ENCODE measurements around the gene GPRASP2.
"Not testable (repeated sequence)": the region's sequence is repeated elsewhere in the genome, so short reads cannot be mapped to it uniquely, and the experiment has no call there.

The GPRASP2 gene

DNA sequence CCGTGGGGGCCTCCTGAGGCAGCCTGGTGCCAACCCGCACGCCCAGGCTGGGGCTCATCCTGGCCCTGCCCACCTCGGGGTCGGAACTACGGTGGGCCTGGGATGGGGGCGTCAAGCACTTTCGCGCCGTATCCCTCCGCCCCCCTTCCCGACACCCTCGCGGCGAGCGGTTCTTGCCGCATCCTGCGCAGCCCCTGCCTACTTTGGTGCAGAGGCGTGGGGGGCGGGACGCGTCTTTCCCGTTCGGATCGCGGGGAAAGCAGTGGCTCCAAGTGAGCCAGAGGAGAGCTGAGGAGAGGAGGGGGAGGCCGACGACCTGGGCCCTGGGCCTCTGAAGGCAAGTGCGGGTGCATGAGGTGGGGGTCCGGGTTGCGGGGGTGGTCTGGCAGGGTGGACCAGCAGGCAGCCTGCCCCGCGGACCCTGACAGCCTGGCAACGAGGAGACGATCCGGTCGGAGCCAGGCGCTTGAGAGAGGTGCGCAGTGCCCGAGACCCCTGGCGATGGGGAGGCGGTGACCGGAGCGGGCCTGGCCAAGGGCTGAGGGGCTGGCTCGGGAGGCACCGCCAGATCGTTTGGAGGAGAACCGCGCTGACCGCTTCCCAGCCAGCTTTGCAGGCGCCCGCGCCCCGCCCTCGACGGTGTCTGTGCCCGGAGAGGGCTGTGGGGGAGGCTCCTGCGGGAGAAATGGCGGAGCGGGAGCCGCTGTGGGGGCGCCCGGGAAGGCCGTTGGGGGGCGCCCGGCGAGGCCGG is at the start of gene GPRASP2:
Gene GPRASP2 (plus strand): TSS at position 233 of the 751 bp plus-strand sequence. CDS start 2,422 bp downstream, outside the sequence.
- no peak for DNase-seq

DNA sequence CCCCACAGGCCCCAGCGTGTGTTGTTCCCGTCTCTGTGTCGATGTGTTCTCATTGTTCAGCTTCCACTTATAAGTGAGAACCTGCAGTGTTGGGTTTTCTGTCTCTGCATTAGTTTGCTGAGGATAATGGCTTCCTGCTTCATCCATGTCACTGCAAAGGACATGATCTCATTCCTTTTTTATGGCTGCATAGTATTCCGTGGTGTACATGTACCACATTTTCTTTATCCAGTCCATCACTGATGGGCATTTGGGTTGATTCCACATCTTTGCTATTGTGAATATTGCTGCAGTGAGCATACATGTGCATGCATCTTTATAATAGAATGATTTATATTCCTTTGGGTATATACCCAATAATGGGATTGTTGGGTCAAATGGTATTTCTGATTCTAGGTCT is 48.4 kb upstream of the GPRASP2 start:
- DNase-seq: not testable (repeated sequence)

DNA sequence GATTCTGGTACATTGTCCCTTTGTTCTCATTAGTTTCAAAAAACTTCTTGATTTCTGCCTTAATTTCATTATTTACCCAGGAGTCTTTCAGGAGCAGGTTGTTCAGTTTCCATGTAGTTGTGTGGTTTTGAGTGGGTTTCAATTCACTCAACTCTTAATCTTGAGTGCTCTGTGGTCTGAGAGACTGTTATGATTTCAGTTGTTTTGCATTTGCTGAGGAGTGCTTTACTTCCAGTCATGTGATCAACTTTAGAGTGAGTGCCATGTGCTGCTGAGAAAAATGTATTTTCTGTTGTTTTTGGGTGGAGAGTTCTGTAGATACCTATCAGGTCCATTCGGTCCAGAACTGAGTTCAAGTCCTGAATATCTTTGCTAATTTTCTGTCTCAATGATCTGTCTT is 45.2 kb upstream of the GPRASP2 start:
- not testable (repeated sequence) for DNase-seq

DNA sequence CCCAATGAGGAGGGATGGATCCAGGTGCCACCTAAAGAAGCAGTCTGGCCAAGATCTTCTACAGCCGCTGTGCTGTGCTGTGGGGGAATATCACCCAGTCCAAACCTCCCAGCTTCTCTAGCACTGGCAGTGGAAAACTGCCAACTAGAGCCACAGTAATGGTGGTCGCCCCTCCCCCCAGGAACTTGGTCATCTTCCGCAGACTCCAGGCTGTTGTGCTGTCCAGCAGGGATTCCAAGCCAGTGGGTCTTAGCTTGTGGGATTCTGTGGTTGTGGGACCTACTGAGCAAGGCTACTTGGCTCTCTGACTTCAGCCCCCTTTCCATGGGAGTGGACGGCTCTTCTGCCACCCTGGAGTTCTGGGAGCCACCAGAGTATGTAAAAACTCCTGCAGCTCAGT is 42.7 kb upstream of the GPRASP2 start:
- no peak for DNase-seq

DNA sequence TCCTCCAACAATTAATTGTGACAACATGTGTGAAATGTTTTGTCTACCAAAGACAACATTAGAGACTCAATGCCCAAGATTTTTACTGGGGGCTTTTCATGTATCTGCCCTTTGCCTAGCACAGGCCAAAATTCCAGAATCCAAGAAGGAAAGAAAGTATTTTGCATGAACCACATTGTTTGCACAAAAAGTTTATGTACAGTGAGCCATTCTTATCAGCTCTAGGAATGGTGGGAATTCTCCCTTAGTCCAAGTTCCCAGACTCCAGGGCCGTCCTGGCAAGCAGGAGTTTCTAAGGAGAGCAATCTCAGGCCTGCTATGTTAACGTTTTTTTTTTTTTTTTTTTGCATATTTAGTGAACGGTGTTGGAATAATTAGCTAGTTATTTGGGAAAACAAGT is 39.4 kb upstream of the GPRASP2 start:
- DNase-seq: no peak

DNA sequence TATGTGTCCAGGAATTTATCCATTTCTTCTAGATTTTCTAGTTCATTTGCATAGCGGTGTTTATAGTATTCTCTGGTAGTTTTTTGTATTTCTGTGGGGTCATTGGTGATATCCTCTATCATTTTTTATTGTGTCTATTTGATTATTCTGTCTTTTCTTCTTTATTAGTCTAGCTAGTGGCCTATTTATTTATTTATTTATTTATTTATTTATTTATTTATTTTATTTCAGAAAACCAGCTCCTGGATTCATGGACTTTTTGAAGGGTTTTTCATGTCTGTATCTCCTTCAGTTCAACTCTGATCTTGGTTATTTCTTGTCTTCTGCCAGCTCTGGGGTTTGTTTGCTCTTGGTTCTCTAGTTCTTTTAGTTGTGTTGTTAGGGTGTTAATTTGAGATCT is 34.8 kb upstream of the GPRASP2 start:
- not testable (repeated sequence) for DNase-seq

DNA sequence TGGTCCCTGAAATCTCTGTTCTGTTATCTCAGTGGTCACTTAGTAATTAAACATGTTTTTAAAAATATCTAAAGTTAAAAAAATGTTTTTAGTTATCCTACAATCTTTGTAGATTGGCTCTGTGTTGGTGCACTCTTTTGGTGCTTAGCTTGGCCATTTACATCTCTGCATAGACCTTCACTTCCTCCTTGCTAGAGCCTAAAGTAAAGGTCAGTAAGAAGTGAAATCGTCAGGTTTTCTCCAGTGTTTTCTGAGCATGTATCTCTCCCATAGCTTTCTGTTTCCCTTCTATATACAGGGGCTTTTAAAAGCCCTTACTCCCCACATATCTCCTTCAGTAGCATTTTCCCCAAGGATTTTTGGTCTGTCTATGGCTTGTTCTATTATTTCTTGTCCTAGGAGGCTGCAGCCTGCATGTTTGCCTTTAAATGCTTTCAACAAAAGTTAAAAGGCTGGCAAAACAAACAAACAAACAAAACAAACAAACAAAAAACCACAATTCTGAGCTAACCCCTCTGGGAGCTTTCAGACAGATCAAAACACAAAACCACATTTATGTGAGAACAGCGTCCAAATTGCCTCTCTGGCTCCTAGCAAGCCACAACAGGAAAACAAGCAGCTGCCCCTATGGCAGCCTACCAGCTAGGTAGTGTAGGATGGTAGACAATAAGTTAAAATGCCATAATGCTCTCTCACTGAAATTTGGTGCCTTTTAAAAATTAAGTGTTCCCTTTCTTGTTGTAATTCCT is 27.3 kb upstream of the GPRASP2 start:
- DNase-seq: no peak

DNA sequence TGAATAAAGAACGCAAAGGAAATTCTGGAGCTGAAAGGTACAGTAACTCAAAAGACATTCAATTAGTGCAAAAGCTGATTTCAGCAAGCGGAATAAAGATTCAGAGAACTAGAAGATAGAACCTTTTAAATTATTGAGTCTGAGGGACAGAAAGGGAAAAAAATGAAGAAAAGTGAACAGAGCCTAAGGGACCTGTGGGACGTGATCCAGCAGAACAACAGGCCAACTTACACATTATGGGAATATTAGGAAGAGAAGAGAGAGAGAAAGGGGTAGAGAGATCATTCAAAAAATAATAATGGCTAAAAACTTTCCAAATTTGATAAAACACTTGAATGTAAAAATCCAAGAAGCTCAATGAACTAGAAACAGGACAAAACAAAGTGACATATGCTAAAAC is 17.5 kb upstream of the GPRASP2 start:
- no peak for DNase-seq

DNA sequence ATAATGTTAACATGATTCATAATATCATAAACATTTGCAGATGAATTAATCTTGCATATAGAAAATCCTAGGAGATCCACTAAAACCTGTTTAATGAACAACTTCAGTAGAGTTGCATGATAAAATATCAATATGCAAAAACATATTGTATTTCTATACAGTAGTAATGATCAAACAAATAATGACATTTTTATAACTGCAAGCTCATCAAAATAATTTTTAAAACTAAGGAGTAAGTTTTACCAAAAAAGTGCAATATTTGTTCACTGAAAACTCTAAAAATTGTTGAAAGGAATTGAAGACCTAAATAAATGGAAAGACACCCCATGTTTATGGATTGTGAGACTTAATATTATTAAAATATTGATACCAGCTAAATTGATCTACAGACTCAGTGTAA is 15.9 kb upstream of the GPRASP2 start:
- DNase-seq: no peak

DNA sequence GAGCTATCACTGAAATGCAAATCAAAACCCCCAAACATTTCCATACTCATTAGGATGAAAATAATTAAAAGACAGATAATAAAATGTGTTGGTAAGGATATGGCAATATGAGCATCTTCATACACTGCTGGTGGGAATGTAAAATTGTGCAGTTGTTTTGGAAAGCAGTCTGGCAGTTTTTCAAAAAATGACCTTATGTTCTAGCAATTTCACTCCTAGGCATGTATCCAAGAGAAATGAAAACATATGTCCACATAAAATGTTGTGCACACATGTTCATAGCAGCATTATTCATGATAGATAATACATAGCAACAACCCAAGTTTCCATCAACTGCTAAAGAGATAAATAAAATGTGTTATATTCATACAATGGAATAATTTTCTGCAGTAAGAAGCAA is 14.8 kb upstream of the GPRASP2 start:
- DNase-seq: no peak

DNA sequence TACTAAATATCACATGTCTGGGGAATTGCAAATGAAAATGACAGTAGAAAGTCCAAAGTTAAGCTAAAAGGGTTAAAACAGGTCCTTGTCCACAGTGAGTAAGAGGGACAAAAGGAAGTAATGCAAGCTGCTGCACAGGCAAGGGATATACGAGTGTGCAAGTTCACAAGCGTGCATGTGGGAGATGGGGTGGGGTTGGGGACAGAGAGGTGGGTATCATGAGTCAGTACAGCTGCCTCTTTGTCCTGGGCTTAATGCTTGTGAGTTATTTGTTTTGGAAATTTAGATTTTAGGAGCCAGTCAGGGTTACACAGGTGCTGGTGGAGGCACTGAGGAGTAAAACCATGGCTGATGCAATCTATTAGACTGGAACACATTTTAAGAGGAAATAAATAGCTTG is 3.3 kb upstream of the GPRASP2 start:
- DNase-seq: no peak

DNA sequence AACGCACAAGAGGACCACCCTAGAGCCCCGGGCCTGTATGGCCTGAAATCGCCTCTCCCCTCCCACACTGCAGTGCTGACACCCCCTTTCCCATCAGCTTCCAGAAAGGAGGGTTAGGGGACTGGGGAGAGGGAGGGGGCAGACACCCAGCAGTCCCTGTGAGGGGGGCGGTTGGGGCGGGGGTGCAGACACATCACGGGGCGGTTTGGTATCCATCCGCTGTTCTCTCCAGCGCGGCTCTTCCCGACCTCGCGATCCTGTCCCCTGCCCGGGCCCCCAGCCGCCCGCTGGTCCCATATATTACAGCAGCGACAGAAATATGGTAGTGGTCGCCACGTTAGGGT is 404 bp upstream of the GPRASP2 start:
- DNase-seq: no peak

DNA sequence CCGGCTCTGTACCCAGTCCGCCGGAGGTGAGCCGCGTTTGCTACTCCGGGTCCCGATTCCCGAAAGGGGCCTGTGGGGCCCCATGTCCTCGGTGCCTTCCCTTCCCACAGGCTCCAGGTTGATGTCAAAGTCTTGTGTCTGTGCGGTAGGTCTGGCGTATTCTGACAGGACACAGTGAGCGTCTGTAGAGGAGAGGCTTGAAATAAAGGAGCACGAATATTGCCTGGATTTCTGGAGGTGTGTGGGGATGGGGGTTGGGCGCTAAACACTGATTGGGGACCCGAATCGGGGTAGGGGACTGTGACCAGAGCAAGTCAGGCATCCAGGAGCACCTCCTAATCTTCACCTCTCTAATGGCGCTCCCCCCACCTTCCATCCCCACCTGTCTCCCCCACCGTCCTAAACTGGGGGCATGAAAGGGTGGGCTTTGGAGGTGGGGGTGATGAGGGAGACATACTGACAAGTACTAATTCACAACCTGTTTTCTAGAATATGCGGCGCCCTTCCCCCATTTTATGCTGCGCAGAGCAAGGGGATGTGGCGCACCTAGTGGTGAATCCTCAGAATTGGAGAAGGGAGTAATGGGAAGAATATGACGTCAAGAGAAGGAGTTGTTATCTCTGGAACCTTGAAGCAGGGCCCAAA is 855 bp downstream of the GPRASP2 start:
- DNase-seq: no peak

DNA sequence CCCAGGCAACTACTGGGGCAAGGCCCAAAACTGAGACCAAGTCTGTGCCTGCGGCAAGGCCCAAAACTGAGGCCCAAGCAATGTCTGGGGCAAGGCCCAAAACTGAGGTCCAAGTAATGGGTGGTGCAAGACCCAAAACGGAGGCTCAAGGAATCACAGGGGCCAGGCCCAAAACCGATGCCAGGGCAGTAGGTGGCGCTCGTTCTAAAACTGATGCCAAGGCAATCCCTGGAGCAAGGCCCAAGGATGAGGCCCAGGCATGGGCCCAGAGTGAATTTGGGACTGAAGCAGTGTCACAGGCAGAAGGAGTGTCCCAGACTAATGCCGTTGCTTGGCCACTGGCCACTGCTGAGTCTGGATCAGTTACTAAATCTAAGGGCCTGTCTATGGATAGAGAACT is 2.7 kb downstream of the GPRASP2 start:
- DNase-seq: no peak

DNA sequence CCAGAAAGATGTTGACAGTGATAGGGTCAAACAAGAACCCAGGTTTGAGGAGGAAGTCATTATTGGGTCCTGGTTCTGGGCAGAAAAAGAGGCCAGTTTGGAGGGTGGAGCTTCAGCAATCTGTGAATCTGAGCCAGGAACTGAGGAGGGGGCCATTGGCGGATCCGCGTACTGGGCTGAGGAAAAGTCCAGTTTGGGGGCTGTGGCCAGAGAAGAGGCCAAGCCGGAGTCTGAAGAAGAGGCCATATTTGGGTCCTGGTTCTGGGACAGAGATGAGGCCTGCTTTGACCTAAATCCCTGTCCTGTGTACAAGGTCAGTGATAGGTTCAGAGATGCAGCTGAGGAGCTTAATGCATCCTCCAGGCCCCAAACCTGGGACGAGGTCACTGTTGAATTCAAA is 3.7 kb downstream of the GPRASP2 start:
- no peak for DNase-seq

DNA sequence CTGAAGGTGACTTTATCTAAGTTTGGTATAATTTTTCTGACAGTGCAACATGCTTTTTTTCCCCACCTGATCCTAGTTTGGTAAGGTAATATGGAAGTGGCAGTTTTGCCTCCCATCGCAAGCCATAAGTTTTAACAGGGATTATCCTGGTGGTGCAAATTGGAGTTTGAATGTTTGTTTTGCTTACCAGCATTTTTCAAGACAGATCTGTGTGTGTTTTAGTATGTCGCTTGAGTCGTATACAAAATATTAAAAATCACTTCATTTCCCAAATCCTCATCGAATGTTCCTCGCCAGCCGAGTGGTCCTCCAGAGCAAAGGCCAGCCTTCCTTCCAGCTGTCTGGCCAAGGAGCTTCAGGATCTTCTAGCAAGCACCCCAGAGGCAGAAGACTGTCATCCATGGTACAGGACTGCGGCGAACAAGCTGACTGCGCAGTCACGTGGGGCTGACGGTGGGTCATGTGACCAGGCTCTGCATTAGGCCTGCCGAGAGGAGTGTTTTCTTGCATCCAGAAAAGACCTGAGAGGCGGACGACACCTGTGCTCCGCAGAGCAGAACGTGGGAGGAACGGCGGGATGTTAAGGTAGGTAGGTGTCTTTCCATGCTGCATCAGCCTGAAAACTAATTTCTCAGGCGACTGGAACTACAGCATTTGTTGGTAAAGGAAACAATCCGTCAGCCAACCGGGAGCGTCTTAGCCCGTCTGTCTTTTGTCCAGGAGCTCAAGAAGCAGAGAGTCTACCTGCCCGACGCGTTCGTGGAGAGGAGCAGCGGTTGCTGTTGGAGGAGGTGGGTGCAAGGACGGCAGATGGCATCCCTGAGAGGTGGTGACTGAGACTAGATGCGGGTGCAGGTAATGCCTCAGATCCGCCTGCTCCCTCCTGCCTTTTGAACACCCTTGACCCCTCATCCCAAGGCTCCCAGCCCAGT is 8.3 kb downstream of the GPRASP2 start, which contains the start of gene GPRASP3:
Gene GPRASP3 (plus strand): TSS at position 507 of the 932 bp plus-strand sequence. CDS start 28,253 bp downstream, outside the sequence.
- DNase-seq: peak; percentile 63 to 65

DNA sequence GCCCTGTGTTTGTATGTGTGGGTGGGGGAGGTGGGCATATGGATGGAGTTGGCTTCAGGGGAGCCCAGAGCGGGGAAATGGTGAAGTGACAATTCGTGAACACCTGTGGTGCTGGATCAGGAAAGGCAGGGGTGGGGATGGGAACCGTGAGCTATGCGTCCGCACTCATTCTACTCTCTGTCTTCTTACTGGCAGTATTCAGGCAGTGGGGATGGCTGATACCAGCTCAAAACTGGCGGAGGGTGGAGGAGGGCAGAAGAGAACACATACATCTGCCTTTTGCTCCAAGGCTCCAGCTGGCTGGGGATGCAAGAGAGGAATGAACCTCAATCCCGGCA is 8.9 kb downstream of the GPRASP2 start:
- DNase-seq: not testable (repeated sequence)

DNA sequence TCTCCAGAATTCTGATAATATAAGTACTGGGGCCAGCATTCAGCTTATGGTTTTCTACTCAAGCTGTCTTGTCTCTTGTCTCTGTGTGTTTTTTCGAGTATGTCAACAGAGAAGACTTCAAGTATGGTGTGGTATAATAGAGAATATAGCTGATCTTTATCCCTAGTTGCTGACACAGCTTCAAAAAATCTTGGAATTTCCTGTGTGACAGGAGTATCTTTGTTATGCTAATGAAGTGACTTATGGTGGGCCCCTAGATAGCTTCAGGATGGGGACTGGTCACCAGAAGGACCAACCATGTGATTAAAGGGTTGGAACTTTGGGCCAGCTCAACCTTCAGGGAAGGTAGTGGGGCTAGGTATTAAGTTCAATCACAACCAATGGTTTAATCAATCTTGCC is 11.2 kb downstream of the GPRASP2 start:
- DNase-seq: no peak

DNA sequence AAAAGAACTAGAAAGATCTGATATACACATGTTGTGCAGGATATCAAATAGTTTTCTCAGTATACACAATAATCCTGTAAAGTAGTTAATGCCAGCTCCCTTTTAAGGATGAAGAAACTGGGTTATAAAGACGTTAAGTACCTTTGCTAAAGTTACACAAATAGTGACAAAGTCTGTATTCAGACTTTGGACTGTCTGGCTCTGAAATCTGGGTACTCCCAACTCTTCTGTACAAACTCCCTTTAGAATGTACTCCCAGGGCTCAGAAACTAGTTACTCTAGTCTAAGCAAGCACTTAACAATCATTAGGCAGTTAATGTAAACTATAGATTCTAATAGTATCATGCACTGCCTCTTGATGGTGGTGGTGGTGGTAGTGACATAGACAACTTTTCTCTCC is 15.5 kb downstream of the GPRASP2 start:
- no peak for DNase-seq

DNA sequence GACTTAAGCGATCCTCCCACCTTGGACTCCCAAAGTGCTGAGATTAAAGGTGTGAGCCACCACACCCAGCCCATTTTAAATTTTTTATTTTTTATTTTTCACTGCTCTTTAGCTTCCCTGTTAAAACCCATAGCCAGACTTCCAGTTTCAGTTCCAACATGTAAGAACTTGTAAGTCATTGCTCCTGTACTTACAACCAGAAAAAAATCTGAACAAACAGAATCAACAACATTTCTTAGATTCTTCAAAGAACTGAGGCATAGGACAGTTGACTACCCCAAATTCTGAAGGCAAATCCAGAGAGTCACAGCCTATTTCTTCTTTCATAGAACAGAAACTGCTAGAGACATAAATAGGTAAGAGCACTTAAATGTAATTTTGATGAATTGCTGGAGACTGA is 16.4 kb downstream of the GPRASP2 start:
- no peak for DNase-seq

DNA sequence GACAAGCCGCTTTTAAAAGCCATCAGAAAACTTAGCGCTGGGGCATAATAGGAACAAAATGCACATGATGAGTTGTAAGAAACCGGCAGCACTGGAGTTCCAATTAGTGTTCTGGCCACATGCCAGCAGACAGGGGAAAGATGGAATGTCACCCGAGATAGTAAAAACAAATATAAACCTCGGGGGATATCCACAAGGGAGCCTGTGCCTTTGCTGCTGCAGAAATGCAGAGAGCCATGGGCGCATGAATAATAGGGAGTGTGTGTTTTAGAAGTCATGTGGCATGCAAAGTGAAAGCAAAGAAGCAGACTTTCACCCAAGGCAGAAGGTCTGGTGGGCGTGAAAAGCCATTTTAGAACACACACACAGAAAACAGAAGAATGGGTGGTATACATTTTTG is 27.4 kb downstream of the GPRASP2 start:
- no peak for DNase-seq

DNA sequence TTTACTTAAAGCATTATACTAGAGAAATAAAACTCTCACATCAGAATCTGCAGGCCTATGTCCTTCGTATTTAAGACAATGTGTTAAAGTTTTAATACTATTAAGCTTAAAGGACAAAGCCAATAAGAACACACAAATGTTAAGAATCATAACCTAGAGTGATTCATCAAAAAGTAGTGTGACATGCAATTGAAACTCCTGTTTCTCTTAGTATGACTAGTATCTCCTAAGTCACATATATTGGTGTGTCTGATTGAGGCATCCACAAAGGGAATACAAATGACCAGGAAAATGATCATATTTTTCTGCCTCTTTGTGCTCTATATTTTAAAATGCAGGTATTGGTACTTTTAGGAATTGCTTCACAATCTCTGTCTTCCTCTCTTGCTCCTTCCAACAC is 32.1 kb downstream of the GPRASP2 start:
- no peak for DNase-seq

DNA sequence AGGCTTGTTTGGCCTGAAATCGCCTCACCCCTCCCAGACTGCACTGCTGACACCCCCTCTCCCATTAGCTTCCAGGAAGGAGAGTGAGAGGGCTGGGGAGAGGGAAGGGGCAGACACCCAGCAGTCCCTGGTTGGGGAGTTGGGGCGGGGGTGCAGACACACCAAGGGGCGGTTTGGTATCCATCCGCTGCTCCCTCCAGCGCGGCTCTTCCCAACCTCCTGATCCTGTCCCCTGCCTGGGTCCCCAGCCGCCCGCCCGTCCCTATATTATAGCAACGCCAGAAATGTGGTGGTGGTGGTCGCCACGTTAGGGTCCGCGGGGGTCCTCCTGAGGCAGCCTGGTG is 33.2 kb downstream of the GPRASP2 start:
- DNase-seq: no peak
